HG02759 (cell line): ENCODE results near the gene LRRC28.

Experiments used
- ATAC-seq: cut with Tn5 transposase; IDR thresholded peaks from one replicate; pipeline ENCODE4 v1.9.1; 2021; ENCODE audit warnings: mild to moderate bottlenecking, moderate library complexity; ENCODE audit not compliant: unreplicated experiment

Gene LRRC28

GRCh38 chr15:99249270-99249841 lies 1.9 kb upstream of the LRRC28 start, which contains the start of gene TTC23:
TTC23 (minus strand) TSS chr15:99249581; CDS start chr15:99228712, 20,869 bp downstream.
- no peak for ATAC-seq

- no peak for ATAC-seq
Measured at GRCh38 chr15:99250001-99250400, 1.3 kb upstream of the LRRC28 start.

GRCh38 chr15:99250494-99250856 lies 806 bp upstream of the LRRC28 start:
- no peak for ATAC-seq

GRCh38 chr15:99252326-99252725 lies 1.0 kb downstream of the LRRC28 start:
- ATAC-seq = no peak

GRCh38 chr15:99253381-99254090 lies 2.3 kb downstream of the LRRC28 start:
- ATAC-seq = no peak

GRCh38 chr15:99257107-99257750 lies 5.9 kb downstream of the LRRC28 start:
- ATAC-seq = no peak

- no peak for ATAC-seq
Measured at GRCh38 chr15:99264125-99264524, 12.8 kb downstream of the LRRC28 start.

GRCh38 chr15:99265541-99266070 lies 14.3 kb downstream of the LRRC28 start:
- ATAC-seq = no peak

- ATAC-seq = no peak
Measured at GRCh38 chr15:99267957-99268356, 16.7 kb downstream of the LRRC28 start.

- ATAC-seq = no peak
Measured at GRCh38 chr15:99268431-99268830, 17.1 kb downstream of the LRRC28 start.

- no peak for ATAC-seq
Measured at GRCh38 chr15:99273801-99274200, 22.5 kb downstream of the LRRC28 start.

- no peak for ATAC-seq
Measured at GRCh38 chr15:99275061-99275460, 23.8 kb downstream of the LRRC28 start.

GRCh38 chr15:99275525-99276128 lies 24.3 kb downstream of the LRRC28 start:
- peak; percentile 71 for ATAC-seq

- ATAC-seq = no peak
Measured at GRCh38 chr15:99279290-99279689, 28.0 kb downstream of the LRRC28 start.

- no peak for ATAC-seq
Measured at GRCh38 chr15:99279827-99280226, 28.5 kb downstream of the LRRC28 start.

- ATAC-seq = no peak
Measured at GRCh38 chr15:99282121-99282520, 30.8 kb downstream of the LRRC28 start.

- no peak for ATAC-seq
Measured at GRCh38 chr15:99282586-99282985, 31.3 kb downstream of the LRRC28 start.

- ATAC-seq = no peak
Measured at GRCh38 chr15:99283717-99284116, 32.4 kb downstream of the LRRC28 start.

GRCh38 chr15:99291643-99292042 lies 40.4 kb downstream of the LRRC28 start:
- ATAC-seq = no peak

GRCh38 chr15:99295840-99296239 lies 44.6 kb downstream of the LRRC28 start:
- ATAC-seq = no peak

- ATAC-seq = no peak
Measured at GRCh38 chr15:99296386-99296785, 45.1 kb downstream of the LRRC28 start.

- no peak for ATAC-seq
Measured at GRCh38 chr15:99303907-99304306, 52.6 kb downstream of the LRRC28 start.
